Ectodermal cell (in vitro differentiated cells): ENCODE data around the gene ACTR6. TPM values are rescaled to one million over a fixed set of nuclear protein-coding genes. Genes with fewer than 3 reads are reported as not detected.

ENCODE experiments used
- H3K27ac ChIP-seq: 2 replicates; pipeline ENCODE4 v1.7.0; 2013; ENCODE audit warnings: mild to moderate bottlenecking, low read depth, low read length; ENCODE audit not compliant: insufficient read depth, poor library complexity, severe bottlenecking
- H3K27me3 ChIP-seq: 2 replicates; pipeline ENCODE4 v1.7.0; 2013; ENCODE audit warnings: mild to moderate bottlenecking, low read length; ENCODE audit not compliant: insufficient read depth, control insufficient read depth, poor library complexity, severe bottlenecking
- H3K36me3 ChIP-seq: one replicate; pipeline ENCODE4 v1.7.0; 2013; ENCODE audit warnings: low read length; ENCODE audit not compliant: control insufficient read depth, insufficient read depth
- H3K4me1 ChIP-seq: one replicate; pipeline ENCODE4 v1.7.0; 2013; ENCODE audit warnings: low read length; ENCODE audit not compliant: control insufficient read depth, insufficient read depth
- H3K4me3 ChIP-seq: 2 replicates; pipeline ENCODE4 v1.7.0; 2013; ENCODE audit warnings: low read depth, low read length, control low read depth; ENCODE audit not compliant: insufficient read depth
- H3K9me3 ChIP-seq: 2 replicates; pipeline ENCODE4 v1.7.0; 2013; ENCODE audit warnings: mild to moderate bottlenecking, low read length, moderate library complexity; ENCODE audit not compliant: control insufficient read depth
- WGBS, 2 experiments: methylation state at CpG; one replicate each; pipeline ENCODE4 v1.1.7; 2013; ENCODE audit warnings: missing lambda C conversion rate in 2 of 2; 5-methylcytosine and 5-hydroxymethylcytosine counted together
- polyA plus RNA-seq, 4 experiments: library from polyadenylated mRNA; stranded (reverse); fragments of 50-300 nt; gene quantifications; one replicate each; pipeline ENCODE4 v1.2.3, GENCODE V29; 2013

The ACTR6 gene
- polyA plus RNA-seq (2013, experiment 1 of 4): 34.6 TPM
- polyA plus RNA-seq (2013, experiment 2 of 4): 33.0 TPM
- 36.5 TPM for polyA plus RNA-seq (2013, experiment 3 of 4)
- polyA plus RNA-seq (2013, experiment 4 of 4): 32.2 TPM

DNA sequence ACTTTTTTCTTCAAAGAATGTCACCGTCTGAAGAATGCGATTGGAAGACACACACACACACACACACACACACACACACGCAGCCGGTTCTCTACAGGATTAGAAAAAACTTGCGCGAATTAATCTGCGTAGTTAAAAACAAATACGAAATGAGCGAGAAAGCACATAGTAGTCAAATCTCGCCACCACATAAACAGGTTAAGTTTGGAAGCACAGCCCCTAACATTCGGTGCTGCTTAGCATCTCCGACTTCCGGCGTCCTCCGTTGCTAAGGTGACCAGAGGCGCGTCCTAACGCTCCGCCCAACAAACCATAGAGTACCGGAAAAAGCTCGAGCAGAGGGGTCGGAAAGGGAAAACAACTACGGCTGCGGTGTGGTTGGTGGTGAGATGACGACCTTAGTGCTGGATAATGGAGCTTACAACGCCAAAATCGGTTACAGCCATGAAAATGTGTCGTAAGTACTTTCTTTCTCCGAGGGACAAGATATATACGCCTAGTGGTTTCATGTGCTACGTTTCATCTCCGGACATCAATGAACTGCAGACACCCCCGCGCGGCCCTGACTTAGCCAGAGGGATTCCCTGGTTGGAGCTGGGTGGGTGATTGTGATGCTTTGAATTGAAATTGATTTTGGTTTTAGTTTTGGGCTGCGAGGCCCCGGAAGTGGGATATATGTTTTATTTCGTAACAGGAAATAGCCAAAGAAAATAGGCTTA, at the start of gene ACTR6:
Gene ACTR6 (plus strand): TSS at position 353 of the 719 bp plus-strand sequence. CDS start 37 bp downstream, at position 390.
- Histone ChIP-seq H3K27ac (no peak within 1 kb of the TSS), H3K4me1 (peaks cover 4% of the 10 kb centered on the region), H3K36me3 (no peaks in the 10 kb centered on the region), H3K27me3 (no peaks in the 10 kb centered on the region), H3K4me3 (peak within 1 kb of the TSS; percentile 83), H3K9me3 (no peaks in the 10 kb centered on the region)
- 0% methylated on average over 37 to 38 of the region's 38 CpGs for WGBS, 2 experiments

DNA sequence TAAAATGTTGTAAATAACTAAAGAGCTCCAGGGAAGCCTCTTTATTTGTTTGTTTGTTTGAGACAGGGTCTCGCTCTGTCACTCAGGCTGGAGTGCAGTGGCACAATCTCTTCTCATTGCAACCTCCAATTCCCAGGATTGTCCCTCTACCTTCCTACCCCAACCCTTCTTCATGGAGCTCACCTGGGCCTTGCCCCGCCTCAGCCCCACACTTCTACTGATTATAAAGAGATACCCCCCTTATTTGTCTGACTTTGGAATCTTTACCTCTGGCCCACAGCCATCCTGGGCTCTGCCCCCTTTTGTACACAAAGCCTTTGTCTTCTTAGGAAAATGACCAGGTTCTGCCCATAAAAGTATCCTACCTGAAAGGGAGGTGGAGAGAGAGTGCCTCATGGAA, 48.8 kb upstream of the ACTR6 start:
- Histone ChIP-seq H3K4me3 (no peak overlapping the region), H3K27ac (no peak overlapping the region), H3K4me1 (peaks cover 4% of the 10 kb centered on the region), H3K27me3 (no peaks in the 10 kb centered on the region), H3K36me3 (no peaks in the 10 kb centered on the region), H3K9me3 (no peaks in the 10 kb centered on the region)
- 71% methylated on average over 2 of the region's 2 CpGs for WGBS, 2 experiments

DNA sequence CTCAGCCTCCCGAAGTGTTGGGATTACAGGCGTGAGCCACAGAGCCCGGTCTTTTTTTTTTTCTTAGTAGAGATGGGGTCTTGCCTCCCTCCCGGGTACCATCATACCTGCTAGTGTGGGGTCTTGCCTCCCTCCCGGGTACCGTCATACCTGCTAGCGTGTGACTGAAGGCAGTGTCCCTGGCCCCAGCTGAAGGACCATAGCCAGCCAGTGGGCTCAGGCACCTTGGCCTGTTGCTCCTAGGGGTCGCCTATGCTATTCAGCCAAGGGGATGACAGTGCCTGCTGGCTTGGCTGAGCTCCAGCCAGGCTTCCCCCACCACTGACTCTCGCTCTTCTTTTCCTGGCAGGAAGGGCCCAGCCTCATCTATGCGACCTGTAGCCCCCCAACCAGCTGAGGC, 47.5 kb upstream of the ACTR6 start:
- no peak overlapping the region for H3K27ac ChIP-seq
- peaks cover 5% of the 10 kb centered on the region for H3K4me1 ChIP-seq
- H3K36me3 ChIP-seq: no peaks in the 10 kb centered on the region
- H3K27me3 ChIP-seq: no peaks in the 10 kb centered on the region
- no peak overlapping the region for H3K4me3 ChIP-seq
- WGBS, 2 experiments: 87 to 89% methylated on average over 10 of the region's 10 CpGs
- H3K9me3 ChIP-seq: no peaks in the 10 kb centered on the region

DNA sequence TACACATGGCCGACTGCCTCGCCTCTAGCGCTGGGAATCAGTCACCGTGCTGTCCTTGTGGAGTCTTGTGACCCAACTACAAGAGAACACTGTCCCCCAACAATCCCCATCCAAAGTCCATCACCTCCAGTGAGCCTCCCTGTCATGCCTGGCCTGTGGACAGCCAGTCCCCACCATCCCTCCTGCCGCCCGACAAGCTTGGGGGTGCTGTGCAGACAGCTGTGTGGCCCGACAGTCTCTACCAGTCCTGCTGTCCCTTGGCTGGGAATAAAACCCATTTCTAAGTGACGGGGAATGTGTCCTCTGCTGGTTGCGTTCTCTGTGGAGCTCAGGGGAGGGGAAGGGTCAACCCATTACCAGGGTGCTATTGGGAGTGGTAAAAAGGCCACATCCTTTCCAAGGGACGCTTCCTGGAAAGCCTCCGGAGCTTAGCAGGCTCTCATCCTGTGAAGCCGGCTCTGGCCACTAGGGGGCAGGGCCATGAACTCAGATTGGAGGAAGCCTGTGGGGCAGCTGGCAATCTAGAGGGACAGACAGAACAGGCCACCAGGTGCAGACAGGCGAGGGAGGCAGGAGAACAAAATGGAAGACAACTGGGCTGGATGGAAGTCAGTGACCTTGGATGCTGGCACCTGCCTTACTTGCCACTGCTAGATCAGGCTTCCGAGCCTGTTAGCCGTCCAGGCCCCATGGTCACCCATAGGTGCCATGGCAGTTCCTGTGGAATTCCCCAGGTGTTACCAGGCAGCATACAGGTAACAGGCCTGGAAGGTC, 46.0 kb upstream of the ACTR6 start:
- Histone ChIP-seq H3K27ac (no peak overlapping the region), H3K36me3 (no peaks in the 10 kb centered on the region), H3K9me3 (no peaks in the 10 kb centered on the region), H3K4me1 (peaks cover 5% of the 10 kb centered on the region), H3K4me3 (no peak overlapping the region), H3K27me3 (no peaks in the 10 kb centered on the region)
- 67 to 68% methylated on average over 15 of the region's 15 CpGs for WGBS, 2 experiments

DNA sequence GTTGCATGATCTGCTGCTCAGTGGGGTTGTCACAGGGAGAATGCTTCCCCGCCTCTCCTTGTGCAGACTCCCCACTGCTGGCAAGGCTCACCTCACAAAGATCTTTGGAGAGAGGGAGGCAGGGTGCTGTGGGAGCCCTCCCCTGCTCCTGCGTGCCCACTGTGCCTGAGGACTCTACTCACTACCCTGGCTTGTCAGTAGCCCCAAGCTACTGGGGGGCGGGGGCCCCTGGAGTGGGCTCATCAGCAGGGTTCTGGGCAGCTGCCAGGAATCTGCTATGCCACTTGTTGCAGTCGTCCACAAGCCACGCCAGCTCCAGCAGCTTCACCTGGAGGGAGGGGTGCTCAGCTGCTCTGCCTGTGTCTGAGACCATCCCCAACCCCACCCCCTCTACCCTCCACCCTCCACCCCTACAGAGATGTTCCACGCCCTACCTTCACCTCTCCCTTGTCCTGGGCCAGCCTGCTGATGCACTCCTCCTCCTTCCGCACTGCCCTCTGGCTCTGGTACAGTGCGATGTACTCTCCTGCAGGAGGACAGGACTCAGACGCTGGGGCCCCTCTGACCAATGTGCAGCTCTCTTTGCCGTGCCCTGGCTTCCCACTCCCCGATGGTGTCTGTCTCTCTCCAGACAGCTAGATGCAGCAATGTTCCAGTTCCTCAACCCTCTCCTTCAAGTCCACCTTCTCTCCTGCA, 43.7 kb upstream of the ACTR6 start:
- 81 to 83% methylated on average over 11 of the region's 11 CpGs for WGBS, 2 experiments
- no peaks in the 10 kb centered on the region for H3K9me3 ChIP-seq
- H3K4me3 ChIP-seq: no peak overlapping the region

DNA sequence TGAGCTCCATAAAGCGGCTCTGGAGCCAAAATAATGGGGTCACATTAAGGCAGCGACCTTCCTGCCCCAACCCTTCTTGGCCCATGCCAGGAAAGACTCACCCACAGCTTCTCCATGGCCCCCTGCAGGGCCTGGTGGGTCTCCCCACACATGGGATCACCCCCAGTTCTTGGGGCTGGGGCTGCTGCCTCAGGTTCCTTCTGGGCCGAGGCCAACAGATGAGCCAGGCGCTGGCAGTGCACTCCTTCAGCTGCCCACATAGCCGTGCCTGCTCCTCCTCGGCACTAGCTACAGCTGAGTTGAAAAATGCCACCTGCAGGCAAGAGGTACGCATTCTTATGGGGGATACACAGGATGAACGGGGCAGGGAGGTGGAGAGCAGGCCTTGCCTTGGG, 43.2 kb upstream of the ACTR6 start:
- Histone ChIP-seq H3K9me3 (no peaks in the 10 kb centered on the region), H3K4me3 (no peak overlapping the region), H3K4me1 (peaks cover 5% of the 10 kb centered on the region), H3K36me3 (no peaks in the 10 kb centered on the region), H3K27ac (no peak overlapping the region), H3K27me3 (no peaks in the 10 kb centered on the region)
- 95 to 96% methylated on average over 8 of the region's 8 CpGs for WGBS, 2 experiments

More for the DNA sequence above, 43.7 kb upstream of the ACTR6 start:
- Histone ChIP-seq H3K36me3 (no peaks in the 10 kb centered on the region), H3K27ac (no peak overlapping the region), H3K4me1 (peaks cover 5% of the 10 kb centered on the region), H3K27me3 (no peaks in the 10 kb centered on the region)

DNA sequence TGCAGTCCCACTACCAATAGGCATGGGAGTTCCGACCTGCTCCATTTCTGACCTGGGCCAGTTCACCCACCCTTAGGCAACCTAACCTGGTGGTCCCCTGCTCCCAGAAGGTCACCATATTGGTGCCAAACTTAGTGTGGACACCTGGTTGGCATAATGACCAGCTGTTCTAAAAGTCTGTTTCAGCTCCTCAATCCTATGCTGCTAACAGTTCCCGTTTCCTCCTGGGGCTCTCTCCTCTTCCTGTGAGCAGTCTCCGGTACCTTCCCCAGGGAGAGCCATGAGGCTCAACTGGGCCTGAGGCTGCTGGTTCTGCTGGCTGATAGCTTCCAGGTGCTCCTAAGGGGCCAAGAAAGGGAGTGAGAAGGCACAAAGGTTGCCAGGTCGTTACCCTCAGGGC, 42.1 kb upstream of the ACTR6 start:
- Histone ChIP-seq H3K4me1 (peaks cover 5% of the 10 kb centered on the region), H3K36me3 (no peaks in the 10 kb centered on the region), H3K27me3 (no peaks in the 10 kb centered on the region), H3K27ac (no peak overlapping the region), H3K4me3 (no peak overlapping the region), H3K9me3 (no peaks in the 10 kb centered on the region)
- 95% methylated on average over 4 of the region's 4 CpGs for WGBS, 2 experiments

DNA sequence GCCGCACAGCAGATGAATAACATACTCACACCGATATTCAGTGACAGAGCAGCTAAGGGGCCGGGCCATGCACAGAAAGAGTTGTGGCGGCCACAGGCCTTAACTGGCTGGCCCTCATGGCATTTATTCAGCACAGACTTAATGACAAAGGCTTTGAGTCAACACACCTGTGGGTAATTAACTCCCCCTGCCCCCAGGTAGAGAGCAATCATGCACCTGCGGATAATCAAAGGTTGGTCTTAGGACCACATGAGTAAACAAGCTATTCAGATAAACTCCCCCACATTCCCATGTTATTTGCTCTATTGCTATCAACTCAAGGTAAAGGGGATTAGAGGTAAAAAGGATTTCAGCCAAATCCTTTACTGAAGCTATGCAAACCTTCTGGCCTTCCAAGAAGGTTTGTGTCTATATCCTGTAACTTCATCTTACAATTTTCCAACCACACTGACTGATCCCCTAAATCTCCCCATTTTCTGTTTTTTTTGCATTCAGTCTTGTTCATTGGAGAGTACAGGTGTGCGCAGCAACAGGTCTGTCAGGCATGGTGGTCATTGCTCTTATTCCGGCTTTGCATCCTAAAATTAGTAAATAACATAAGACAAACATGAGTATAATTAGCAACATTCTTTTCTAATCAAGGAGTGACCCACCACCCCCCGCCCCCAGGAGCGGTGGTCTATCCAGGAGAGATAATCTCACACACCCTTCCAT, 41.1 kb upstream of the ACTR6 start:
- H3K4me3 ChIP-seq: no peak overlapping the region
- H3K36me3 ChIP-seq: no peaks in the 10 kb centered on the region
- 91 to 93% methylated on average over 7 of the region's 9 CpGs for WGBS, 2 experiments
- no peak overlapping the region for H3K27ac ChIP-seq
- no peaks in the 10 kb centered on the region for H3K9me3 ChIP-seq
- H3K4me1 ChIP-seq: peaks cover 9% of the 10 kb centered on the region
- no peaks in the 10 kb centered on the region for H3K27me3 ChIP-seq

DNA sequence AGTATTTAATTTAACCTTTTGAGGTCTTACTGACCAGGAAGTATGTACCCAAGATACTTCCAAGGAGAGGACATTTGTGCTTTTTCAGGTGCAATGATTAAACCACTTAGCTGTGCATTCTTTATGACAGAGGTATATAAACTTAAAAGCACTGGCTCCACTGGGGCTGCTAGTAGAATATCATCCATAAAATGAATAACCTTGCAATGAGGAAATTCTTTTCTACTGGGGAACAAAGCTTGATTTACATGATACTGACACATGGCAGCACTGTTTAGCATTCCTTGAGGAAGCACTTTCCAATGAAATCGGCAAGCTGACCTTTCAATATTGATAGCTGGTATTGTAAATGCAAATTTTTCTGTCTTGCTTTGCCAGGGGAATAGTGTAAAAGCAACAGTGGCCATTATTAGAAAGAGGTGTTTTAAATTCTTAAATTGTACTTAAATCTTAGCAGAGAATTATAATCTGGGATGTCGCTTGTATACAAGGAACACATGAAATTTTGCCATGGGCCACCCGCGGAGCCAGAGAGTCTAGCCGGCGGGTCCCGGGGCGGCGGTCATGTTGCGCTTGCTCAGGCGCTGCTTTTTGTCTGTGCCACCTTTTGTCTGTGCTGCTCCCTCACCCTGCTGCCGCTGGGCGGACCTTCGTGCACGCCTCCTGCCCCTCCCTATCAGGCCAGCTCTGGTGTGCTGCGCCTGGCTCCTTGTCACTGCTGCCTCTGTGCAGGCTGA, 37.0 kb upstream of the ACTR6 start:
- Histone ChIP-seq H3K27ac (no peak overlapping the region), H3K36me3 (no peaks in the 10 kb centered on the region), H3K9me3 (no peaks in the 10 kb centered on the region), H3K4me3 (peak overlapping the region; percentile 13), H3K4me1 (peaks cover 5% of the 10 kb centered on the region), H3K27me3 (no peaks in the 10 kb centered on the region)
- WGBS, 2 experiments: 1 to 2% methylated on average over 16 of the region's 16 CpGs
